GM18505 (cell line): ENCODE data around the gene RIC3.
"Not testable (repeated sequence)": the region's sequence is repeated elsewhere in the genome, so short reads cannot be mapped to it uniquely, and the experiment has no call there.

ENCODE experiments used
- ATAC-seq: cut with Tn5 transposase; IDR thresholded peaks from one replicate; pipeline ENCODE4 v1.9.1; 2021; ENCODE audit not compliant: unreplicated experiment
- POLR2A ChIP-seq: IDR thresholded peaks from 4 replicates; pipeline ENCODE4 v1.6.1; 2011; ENCODE audit warnings: borderline replicate concordance; ENCODE audit not compliant: insufficient read depth, insufficient read length; ENCODE audit errors: extremely low read depth

RIC3 gene

DNA sequence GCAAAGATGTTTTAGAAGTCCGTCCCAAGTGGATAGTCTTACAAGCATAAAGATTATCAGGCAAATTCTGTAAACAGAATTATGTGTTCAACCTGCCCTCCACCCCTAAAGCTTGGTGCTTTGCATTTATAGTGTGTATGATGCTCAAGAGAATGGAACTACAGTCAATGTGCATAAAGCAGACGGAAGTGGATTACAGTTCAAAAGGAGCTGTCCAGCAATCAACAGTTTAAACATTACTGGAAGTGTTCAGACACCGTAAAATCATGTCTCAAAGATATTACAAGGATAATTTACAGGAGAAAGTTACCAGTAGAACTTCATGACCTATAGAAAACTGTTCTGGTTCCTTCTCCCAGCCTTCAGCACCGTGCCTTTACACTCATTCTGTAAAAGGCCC, 1.0 kb downstream of the RIC3 start:
- TF ChIP-seq POLR2A = no peak
- ATAC-seq = no peak

DNA sequence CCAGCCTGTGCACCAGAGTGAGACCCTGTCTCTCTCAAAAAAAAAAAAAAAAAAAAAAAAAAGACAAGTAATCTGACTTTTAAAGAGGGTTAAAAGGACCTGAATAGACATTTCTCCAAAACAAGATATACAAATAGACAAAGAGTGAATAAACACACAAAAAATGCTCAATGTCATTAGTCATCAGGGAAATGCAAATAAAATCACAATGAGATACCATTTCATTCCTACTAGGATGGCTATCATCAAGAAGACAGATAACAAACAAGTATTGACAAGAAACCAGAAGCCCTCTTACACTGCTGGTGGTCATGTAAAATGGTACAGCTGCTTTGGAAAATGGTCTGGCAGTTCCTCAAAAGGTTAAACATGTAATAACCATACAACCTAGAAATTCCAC, 4.1 kb downstream of the RIC3 start:
- ATAC-seq = no peak
- no peak for TF ChIP-seq POLR2A

DNA sequence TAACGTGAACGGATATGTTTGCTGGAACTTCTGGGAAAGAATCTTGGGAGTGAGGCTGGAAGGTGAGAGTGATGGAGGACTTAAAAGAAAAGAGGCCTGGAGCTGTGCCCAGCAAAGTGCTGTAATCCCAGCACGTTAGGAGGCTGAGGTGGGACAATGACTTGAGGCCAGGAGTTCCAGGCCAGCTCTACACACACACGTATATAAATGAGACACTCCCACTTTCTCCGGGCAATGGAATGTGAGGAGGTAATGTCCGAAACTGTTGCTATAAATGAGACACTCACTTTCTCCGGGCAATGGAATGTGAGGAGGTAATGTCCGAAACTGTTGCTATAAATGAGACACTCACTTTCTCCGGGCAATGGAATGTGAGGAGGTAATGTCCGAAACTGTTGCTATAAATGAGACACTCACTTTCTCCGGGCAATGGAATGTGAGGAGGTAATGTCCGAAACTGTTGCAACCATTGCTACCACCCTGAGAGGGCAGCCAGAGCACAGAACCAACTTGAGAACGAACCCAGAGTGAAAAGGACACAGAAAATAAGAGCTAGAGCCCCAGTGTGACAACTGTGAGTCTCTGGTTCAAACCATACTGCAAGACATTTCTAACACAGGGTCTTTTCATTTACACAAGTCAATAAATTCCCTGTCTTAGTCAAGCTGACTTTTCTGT, 7.1 kb downstream of the RIC3 start:
- ATAC-seq = not testable (repeated sequence)

DNA sequence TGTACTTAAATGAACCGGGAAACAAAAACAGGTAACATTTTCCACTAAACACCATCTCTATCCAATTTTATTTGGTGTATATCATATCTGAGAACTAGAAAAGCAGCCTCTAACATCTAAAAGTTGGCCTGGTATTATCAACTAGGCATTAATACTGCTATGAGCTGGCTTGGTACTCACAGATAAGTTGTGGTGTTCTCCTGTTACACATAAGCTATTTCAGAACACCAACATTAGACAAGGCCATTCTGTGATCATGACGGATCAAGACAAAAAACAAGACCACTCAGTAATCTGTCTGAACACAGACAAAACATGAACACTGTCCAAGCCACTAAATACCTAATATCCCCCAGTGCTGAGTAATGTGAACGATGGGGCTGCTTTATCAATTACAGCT, 11.9 kb downstream of the RIC3 start:
- no peak for TF ChIP-seq POLR2A
- no peak for ATAC-seq

DNA sequence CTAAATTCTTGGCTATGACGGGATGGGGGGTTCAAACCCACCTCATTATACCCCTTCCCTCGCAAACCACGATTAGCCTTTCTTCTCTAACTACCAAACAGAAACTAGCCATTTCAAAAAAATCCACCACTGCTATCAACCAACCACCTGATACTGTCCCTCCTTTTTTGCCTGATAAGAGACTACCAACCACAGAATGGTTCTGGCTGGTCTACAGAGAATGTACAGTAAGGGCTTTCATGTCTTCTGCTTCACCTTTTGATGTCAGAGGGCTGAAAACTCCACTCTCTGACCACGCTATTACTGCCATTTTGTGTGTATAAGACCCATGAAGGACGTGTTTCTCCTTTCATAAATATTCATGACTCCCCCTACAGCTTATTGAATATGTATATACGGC, 19.1 kb downstream of the RIC3 start:
- TF ChIP-seq POLR2A = no peak
- no peak for ATAC-seq

DNA sequence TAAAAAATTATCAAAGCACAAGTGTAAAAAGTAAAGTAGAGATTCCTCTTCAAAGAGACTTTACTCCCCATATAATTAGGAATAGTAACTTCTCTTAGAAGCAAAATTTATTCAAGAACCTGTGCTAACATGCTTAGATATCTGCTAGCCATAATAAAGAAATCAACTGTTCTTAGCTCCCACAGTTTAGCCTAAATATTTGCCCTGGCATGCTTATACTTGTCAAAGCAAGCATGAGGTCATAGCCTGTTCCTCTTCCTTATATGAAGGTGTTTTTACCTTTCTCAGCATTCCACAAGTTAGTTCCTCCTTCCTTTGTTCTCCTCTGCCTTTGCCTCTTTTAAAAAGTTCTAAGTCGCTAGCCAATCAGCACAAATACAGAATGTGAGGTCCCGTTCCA, 30.3 kb downstream of the RIC3 start:
- ATAC-seq = no peak
- TF ChIP-seq POLR2A = no peak

DNA sequence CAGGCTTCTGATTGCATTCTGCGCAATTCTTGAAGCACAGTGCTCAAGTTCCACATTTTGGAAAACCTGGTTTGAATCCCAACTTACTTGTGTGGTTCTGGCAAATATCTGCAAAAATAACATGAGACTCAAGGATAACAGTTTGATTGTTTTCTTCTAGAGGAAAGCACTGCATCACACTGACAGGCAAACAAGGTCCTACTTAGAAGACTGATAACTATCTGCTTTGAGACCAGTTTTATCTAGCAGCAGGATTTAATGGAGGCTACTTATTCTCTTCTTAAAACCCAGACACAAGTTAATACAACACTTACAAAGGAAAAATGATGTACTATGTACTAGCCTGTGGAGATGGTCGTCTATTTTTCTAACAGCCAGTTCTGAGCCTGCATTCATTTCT, 41.4 kb downstream of the RIC3 start:
- ATAC-seq = no peak
- TF ChIP-seq POLR2A = no peak

DNA sequence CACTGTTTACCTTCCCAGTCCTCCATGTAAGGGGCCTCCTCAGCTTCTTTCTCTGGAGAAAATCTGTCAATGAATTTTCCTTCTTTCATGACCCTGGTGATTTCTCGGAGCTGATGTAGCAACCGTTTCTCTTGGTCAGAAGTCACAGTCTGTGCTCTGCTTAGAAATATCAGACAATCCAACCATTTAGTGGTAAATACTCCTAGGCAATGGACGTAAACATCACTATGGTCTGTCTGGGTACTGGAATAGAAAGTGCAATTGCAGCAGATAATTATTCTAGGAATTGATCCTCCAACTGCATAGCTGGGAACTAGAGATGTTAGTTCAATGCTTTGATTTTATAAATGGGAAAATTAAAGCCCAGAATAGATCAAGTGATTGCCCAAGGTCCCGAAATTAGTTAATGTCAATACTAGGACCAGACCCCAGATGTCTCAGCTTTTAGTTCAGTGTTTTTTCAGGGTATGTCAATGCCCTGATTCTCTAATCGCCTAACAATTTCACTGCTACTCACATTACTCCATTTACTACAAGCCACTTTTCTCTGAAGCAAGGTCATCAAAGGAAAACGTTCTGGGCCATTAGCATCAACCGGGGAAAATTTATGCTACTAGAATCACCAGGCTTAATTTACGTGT, 42.1 kb downstream of the RIC3 start:
- ATAC-seq = no peak
- no peak for TF ChIP-seq POLR2A

DNA sequence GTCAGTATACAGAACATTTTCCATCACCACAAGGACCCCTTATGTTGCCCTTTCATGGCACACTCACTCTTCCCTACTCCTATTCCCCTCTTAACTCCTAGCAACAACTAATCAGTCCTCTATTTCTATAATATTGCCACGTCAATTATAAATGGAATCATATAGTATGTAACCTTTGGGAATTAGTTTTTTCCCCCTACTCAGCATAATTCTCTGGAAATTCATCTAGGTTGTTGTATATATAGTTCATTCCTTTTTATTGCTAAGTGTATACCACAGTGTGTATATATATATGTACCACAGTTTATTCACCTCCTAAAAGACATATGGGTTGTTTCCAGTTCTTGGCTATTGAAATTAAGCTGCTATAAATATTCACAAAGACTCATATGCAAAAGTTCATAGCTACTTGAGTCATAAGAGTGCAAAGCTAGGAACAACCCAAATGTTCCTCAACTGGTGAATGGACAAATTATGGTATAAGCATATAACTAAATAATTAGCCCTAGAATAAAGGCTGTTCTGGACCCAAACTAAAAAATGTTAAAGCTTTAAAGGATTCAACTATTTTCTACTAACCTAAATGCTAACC, 46.6 kb downstream of the RIC3 start:
- ATAC-seq = no peak
- no peak for TF ChIP-seq POLR2A

DNA sequence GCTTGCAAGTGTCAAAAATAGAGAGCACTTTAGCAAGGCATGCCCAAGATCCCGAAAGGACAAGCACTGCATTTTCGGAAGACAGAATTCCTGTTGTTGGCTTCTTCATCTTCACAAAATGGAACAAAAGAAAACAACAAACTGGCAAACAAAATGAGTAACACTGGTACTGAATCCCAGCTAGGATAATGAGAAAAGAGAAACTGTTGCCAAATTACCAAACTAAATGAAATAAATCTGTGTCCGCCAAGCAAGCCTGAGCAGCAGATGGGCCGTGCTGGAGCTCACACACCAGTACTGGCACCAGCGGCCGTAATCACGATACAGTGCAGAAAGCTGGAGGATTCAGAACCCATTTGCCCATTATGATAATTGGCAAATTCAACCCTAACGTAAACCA, 57.2 kb downstream of the RIC3 start:
- TF ChIP-seq POLR2A = no peak
- no peak for ATAC-seq

DNA sequence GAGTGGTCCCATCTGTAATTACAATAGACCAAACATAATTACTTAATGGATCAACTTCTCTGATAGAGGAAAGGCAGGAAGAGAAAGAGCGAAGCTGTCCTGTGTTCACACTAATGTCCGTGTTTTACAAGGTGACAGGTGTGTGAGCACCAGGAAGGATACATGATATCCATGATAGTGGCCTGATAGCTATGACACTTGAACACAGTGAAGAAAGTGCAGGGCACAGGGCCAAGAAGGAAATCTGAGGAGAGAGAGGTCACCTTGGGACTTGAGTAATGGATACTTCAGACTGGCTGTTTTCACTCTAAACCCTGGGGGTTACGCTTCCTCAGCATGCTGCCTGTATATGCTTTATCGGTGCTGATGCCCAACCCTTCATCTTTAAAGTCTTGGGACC, 58.4 kb downstream of the RIC3 start:
- no peak for ATAC-seq
- no peak for TF ChIP-seq POLR2A

DNA sequence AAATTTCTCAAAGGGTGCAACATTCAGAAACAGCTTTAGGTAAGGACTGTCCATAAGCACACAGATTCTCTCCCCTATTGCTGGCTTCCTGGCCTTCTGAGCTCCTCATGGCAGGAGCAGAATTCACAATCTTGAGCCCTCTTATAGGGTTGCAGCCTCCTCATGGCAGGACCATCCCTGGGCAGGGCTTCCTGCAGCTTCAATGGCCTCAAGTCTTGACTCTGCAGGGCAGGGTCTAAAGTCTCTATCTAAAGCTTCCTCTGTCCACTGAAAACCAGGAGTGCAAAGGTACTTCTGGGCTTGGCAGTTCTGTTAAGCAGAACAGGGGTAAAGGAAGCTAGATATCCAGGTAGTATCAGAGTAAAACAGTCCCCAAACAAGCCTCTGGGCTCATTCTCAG, 59.1 kb downstream of the RIC3 start:
- no peak for TF ChIP-seq POLR2A
- no peak for ATAC-seq

DNA sequence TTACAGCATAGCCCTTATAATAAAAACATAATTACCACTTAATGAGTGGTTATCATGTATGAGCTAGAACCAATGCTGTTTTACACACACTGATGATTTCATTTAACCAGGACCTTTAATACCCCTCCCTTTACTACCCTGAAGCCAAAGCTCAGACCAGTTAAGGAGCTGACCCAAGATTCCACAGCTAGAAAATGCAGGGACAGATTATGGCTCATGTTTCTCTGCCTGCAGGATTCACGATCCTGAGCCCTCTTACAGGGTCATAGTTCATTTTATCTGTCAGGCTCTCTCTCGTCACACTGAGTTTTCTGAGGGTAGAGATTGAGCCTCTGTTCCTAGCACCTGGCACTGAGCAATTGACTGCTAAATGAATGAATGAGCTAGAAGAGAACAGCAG, 60.4 kb downstream of the RIC3 start:
- no peak for TF ChIP-seq POLR2A
- no peak for ATAC-seq

DNA sequence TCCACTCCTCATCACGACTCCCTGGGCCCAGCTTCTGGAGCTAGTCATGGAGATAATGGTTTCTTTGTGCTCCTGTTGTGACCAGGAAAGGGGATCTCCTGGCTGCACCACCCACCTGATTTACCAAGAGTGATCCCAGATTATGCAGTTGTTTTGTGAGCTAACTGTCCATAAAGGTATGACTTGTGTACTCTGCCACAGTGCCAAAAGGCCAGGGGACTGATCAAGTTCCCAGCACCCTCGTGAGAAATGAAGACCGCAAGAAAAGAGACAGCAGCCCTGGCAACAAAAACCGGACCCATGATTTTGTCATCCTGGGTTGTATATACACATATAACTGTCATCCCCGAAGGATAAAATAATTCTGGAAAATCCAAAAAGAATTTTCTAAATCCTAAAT, 61.2 kb downstream of the RIC3 start:
- no peak for ATAC-seq
- no peak for TF ChIP-seq POLR2A
